CMK (cell line): ENCODE results near the gene MAPK4.

ENCODE experiments used
- DNase-seq: peaks from one replicate; pipeline ENCODE4 v3.0.0-alpha.2; 2010; ENCODE audit warnings: low read depth

Gene MAPK4

GRCh38 chr18:50654211-50654610, 94.3 kb downstream of the MAPK4 start:
- DNase-seq: no peak

GRCh38 chr18:50654658-50655550, 95.0 kb downstream of the MAPK4 start:
- no peak for DNase-seq

GRCh38 chr18:50656396-50656795, 96.5 kb downstream of the MAPK4 start:
- DNase-seq: no peak

GRCh38 chr18:50656841-50657470, 97.1 kb downstream of the MAPK4 start:
- DNase-seq: no peak

- no peak for DNase-seq
Observed at GRCh38 chr18:50658601-50659000, 98.7 kb downstream of the MAPK4 start.

- DNase-seq: no peak
Observed at GRCh38 chr18:50659091-50660003, 99.5 kb downstream of the MAPK4 start.

- DNase-seq: no peak
Observed at GRCh38 chr18:50661013-50661412, 101.1 kb downstream of the MAPK4 start.

- no peak for DNase-seq
Observed at GRCh38 chr18:50662177-50662576, 102.3 kb downstream of the MAPK4 start.

- no peak for DNase-seq
Observed at GRCh38 chr18:50662775-50663383, 103.0 kb downstream of the MAPK4 start.

- no peak for DNase-seq
Observed at GRCh38 chr18:50663626-50664441, 103.9 kb downstream of the MAPK4 start.

- no peak for DNase-seq
Observed at GRCh38 chr18:50665015-50665414, 105.1 kb downstream of the MAPK4 start.

GRCh38 chr18:50665519-50665918, 105.6 kb downstream of the MAPK4 start:
- no peak for DNase-seq

- DNase-seq: no peak
Observed at GRCh38 chr18:50666536-50666935, 106.6 kb downstream of the MAPK4 start.

- DNase-seq: no peak
Observed at GRCh38 chr18:50671376-50671775, 111.5 kb downstream of the MAPK4 start.

GRCh38 chr18:50674307-50674980, 114.6 kb downstream of the MAPK4 start:
- DNase-seq: no peak

GRCh38 chr18:50675043-50675442, 115.2 kb downstream of the MAPK4 start:
- no peak for DNase-seq

GRCh38 chr18:50678651-50679050, 118.8 kb downstream of the MAPK4 start:
- no peak for DNase-seq

- DNase-seq: no peak
Observed at GRCh38 chr18:50679056-50679455, 119.2 kb downstream of the MAPK4 start.

- DNase-seq: no peak
Observed at GRCh38 chr18:50679656-50680055, 119.8 kb downstream of the MAPK4 start.

GRCh38 chr18:50680966-50681365, 121.1 kb downstream of the MAPK4 start:
- no peak for DNase-seq

- DNase-seq: no peak
Observed at GRCh38 chr18:50682852-50683251, 123.0 kb downstream of the MAPK4 start.
